BJ (cell line): ENCODE results near the gene MAP2K5. TPM values are rescaled to one million over a fixed set of nuclear protein-coding genes. Genes with fewer than 3 reads are reported as not detected.

Source experiments
- CTCF ChIA-PET: fragments of 350-600 bp; formaldehyde crosslinking; extraction: SDS; loops from one replicate; lab custom pipeline; 2021; ENCODE audit warnings: antibody characterized with exemption, inconsistent platforms; lab: Yijun Ruan, JAX
- POLR2A ChIA-PET: fragments of 300-600 bp; sonication (Branson Sonifier 250); formaldehyde crosslinking; extraction: SDS; loops from one replicate; lab custom pipeline; 2021; ENCODE audit warnings: antibody characterized with exemption; lab: Charles Lee
- DNase-seq: peaks from one replicate; pipeline ENCODE4 v3.0.0-alpha.2; 2011; ENCODE audit warnings: low read depth
- H3K27me3 ChIP-seq: 2 replicates; pipeline ENCODE4 v1.6.0; 2011; ENCODE audit warnings: low read length; ENCODE audit not compliant: control insufficient read depth, insufficient read depth
- H3K36me3 ChIP-seq: 2 replicates; pipeline ENCODE4 v1.5.1; 2011; ENCODE audit warnings: low read length; ENCODE audit not compliant: control insufficient read depth, insufficient read depth
- H3K4me3 ChIP-seq: 2 replicates; pipeline ENCODE4 v1.5.1; 2011; ENCODE audit warnings: low read depth, mild to moderate bottlenecking, control low read depth, low read length
- polyA minus RNA-seq: library from RNA; depleted of rRNA, polyadenylated mRNA; stranded (reverse); fragments of >200 nt; gene quantifications from 2 replicates; pipeline ENCODE4 v1.2.3, GENCODE V29; 2011; rRNA and poly(A)+ RNA removed
- polyA plus RNA-seq: library from polyadenylated mRNA; depleted of rRNA; stranded (reverse); fragments of >200 nt; gene quantifications from 2 replicates; pipeline ENCODE4 v1.2.3, GENCODE V29; 2011; rRNA removed
- TF ChIP-seq, protein P1 (sequence below): IDR thresholded peaks from 2 replicates; pipeline ENCODE4 v1.5.1; 2011; ENCODE audit warnings: low read depth, mild to moderate bottlenecking, control low read depth, inconsistent platforms, low read length, moderate library complexity; ENCODE audit not compliant: insufficient read depth

MAP2K5 gene
- polyA plus RNA-seq (4.5 and 5.6 TPM in 2 replicates), polyA minus RNA-seq (4.4 and 6.8 TPM in 2 replicates)

DNA sequence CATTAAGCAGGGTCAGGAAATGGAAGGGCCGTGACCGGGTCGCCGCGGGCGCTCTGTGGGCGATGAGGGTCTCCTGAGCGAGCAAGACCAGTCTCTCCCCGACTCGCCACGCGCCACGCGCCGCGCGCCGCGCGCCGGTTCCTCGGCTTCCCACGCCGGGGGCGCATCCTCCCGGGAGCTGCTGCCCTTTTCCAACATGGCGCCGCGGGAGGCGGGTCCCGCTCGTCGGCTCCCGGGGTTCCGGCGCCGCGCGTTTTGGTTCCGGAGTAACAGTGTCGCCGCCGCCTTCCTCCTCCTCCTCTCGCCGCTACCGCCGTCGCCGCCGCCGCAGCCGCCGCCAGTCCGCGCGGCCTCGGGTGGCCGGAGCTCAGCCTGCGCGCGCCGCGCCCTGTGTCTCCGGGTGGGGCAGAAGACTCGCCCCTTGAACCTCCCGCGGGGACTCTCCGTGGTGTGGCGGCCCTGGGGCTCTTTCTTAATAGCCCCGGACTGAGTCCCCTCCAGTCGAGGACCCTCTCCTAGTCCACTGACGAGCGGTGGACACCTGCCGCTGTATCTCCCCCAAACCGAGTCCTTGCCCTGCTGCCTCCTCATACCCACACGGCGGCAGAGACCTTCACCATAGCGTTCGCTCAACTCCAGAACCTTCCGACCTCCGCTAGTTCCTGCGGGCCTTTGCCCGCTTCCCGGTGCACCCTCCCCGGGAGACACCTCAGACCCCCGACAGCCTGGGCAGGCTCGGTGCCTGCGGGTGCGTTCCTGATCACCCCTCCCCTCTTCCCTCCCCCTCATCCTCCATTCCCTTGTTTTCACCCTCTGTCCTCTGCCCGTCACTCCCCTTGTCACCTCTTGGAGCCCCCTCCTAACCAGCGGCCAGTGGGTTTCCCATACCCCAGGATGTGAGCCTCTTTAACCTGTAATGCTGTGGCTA is at the start of gene MAP2K5:
Gene MAP2K5, plus strand, starts transcription at position 284 of the 928 bp plus-strand sequence. Its CDS starts 633 bp downstream, at position 917.
- TF ChIP-seq, protein P1, sequence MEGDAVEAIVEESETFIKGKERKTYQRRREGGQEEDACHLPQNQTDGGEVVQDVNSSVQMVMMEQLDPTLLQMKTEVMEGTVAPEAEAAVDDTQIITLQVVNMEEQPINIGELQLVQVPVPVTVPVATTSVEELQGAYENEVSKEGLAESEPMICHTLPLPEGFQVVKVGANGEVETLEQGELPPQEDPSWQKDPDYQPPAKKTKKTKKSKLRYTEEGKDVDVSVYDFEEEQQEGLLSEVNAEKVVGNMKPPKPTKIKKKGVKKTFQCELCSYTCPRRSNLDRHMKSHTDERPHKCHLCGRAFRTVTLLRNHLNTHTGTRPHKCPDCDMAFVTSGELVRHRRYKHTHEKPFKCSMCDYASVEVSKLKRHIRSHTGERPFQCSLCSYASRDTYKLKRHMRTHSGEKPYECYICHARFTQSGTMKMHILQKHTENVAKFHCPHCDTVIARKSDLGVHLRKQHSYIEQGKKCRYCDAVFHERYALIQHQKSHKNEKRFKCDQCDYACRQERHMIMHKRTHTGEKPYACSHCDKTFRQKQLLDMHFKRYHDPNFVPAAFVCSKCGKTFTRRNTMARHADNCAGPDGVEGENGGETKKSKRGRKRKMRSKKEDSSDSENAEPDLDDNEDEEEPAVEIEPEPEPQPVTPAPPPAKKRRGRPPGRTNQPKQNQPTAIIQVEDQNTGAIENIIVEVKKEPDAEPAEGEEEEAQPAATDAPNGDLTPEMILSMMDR: no peak
- DNase-seq: no peak
- ChIA-PET CTCF (interaction anchor here (0.7 to 1.5 kb wide), 4 partner anchors 10 to 171 kb away, joined by 3 to 4 read pairs (median 4); no protein-coding TSS in a partner anchor), POLR2A (no interaction called here)
- no peaks in the 10 kb centered on the region for H3K27me3 ChIP-seq
- H3K4me3 ChIP-seq: peak within 1 kb of the TSS; percentile 89
- H3K36me3 ChIP-seq: no peaks in the 10 kb centered on the region; the same call in 1 of the 2 replicates

DNA sequence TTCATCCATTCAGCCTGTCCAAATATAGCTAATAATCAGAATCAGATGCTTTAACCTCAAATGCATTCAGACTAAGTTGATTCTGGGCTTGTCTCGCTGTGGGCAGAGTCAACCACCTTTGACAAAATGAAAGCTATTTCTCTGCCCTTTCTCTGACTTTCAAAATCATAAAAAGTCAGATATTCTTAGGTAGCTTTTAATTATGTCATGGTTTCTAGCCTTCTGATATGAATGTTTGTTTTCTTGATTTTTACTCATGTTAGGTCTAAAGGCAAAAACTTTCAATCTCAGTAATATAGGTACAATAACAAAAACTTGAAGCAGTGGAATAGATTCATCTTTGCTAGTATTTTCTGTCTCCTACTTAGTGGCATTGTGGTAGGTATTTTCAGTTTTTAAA is 46.9 kb upstream of the MAP2K5 start:
- POLR2A ChIA-PET: interaction anchor here (0.6 kb wide), 1 partner anchor 11 kb away, joined by 9 read pairs; no protein-coding TSS in a partner anchor
- DNase-seq: no peak
- TF ChIP-seq, protein P1: no peak
- no peaks in the 10 kb centered on the region for H3K36me3 ChIP-seq
- no peaks in the 10 kb centered on the region; the same call in 1 of the 2 replicates for H3K27me3 ChIP-seq
- H3K4me3 ChIP-seq: no peak overlapping the region
- CTCF ChIA-PET: interaction anchor here (1.1 kb wide), 1 partner anchor 39 kb away, joined by 4 read pairs; no protein-coding TSS in a partner anchor

DNA sequence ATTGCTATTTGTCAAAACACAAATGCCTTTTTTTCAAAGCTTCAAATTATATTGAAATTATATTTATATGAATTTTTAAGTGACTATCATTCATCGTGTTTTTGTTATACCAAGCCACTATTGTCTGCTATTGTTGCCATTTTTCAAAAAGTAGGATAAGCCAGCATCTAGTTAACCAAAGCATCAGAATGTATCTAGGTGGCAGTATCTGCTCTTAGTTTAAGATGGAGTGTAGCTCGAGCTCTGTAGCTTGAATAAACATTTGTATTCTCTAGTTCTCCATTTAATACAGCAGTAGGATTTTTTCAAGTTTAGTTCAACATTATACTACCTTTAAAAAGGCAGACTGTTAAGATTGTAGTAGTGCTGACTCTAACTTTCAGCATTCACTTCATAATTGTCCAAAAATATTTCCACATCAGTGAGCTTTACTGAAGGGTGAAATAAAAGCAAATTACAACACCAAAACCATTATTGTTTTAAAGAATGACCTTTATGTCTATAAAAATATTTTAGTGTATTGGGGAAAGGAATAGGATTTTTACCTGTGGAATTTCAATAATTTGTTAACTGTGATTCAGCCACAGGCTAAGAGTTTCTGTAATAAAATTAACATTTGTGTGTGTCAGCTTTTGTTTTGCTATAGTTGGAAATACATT is 41.2 kb upstream of the MAP2K5 start:
- ChIA-PET CTCF (interaction anchor here (0.8 to 3.6 kb wide), 6 partner anchors 13 to 335 kb away, joined by 3 to 15 read pairs (median 4); no protein-coding TSS in a partner anchor), POLR2A (interaction anchor here (0.7 kb wide), 1 partner anchor 459 kb away, joined by 4 read pairs; no protein-coding TSS in a partner anchor)
- Histone ChIP-seq H3K4me3 (no peak overlapping the region), H3K36me3 (no peaks in the 10 kb centered on the region), H3K27me3 (no peaks in the 10 kb centered on the region)
- DNase-seq: no peak
- TF ChIP-seq, protein P1: peak; percentile 49

DNA sequence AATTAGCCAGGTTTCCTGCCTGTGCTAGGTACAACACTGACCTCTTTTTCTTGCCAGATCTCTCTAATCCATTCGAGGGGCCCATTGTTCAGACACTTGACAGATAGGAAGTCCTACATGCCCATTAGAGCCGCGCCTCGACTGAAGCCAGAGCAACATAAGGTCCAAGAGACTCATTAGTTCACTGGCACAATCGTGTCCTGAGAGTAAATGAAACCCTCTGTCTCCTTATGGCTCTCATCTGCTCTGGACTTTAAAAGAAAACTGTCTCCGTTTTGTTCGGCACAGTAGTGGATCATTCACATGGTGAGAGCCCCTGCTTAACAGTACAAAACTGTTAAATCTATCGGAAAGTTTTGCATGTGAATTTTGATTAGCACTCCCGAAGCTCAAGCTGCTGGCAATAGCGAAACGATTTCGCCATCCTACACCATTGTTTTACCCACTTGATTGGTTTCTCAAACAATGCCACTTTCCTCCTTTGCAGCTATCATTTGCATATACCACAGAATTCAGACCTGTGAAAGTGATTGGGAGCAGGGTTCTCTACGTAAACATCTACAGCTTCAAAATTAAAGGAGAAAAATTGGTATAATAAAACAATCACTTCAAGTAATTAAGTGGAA is 40.6 kb upstream of the MAP2K5 start:
- Histone ChIP-seq H3K4me3 (no peak overlapping the region), H3K36me3 (no peaks in the 10 kb centered on the region), H3K27me3 (no peaks in the 10 kb centered on the region)
- ChIA-PET CTCF (interaction anchor here (0.8 to 3.6 kb wide), 5 partner anchors 11 to 334 kb away, joined by 3 to 15 read pairs (median 4); partner anchors contain the start of gene MAP2K5), POLR2A (interaction anchor here (0.7 kb wide), 1 partner anchor 460 kb away, joined by 4 read pairs; no protein-coding TSS in a partner anchor)
- TF ChIP-seq, protein P1: no peak
- DNase-seq: no peak
